Testis (tissue), 3 donors: ENCODE data around the gene CDC25B. TPM values are rescaled to one million over a fixed set of nuclear protein-coding genes. Genes with fewer than 3 reads are reported as not detected.

Experiments
- DNase-seq: peaks from one replicate; pipeline ENCODE4 v3.0.0-alpha.2; 2019
- H3K27ac ChIP-seq, 2 donors: fragments of 200-600 bp; sonication (generic); one replicate each; pipeline ENCODE4 v1.5.1; 2019
- H3K27me3 ChIP-seq: fragments of 200-600 bp; sonication (generic); one replicate; pipeline ENCODE4 v1.5.1; 2019
- H3K36me3 ChIP-seq: fragments of 200-600 bp; sonication (generic); one replicate; pipeline ENCODE4 v1.5.1; 2017; ENCODE audit warnings: low read depth; ENCODE audit errors: missing control alignments
- H3K4me1 ChIP-seq: fragments of 200-600 bp; sonication (generic); one replicate; pipeline ENCODE4 v1.5.1; 2019
- H3K4me3 ChIP-seq, 2 donors: fragments of 200-600 bp; sonication (generic); one replicate each; pipeline ENCODE4 v1.5.1; 2017 to 2019
- H3K9me3 ChIP-seq: fragments of 200-600 bp; sonication (generic); one replicate; pipeline ENCODE4 v1.5.1; 2017
- CTCF ChIP-seq, 3 experiments: fragments of 450-650 bp in 2 of 3; fragments of 200-600 bp in 1 of 3; sonication (generic) in 1 of 3; IDR thresholded peaks; one replicate each; pipeline ENCODE4 v1.5.1; 2016 to 2019; ENCODE audit warnings: antibody characterized with exemption in 3 of 3, mild to moderate bottlenecking in 2 of 3, moderate library complexity in 1 of 3
- POLR2A ChIP-seq: fragments of 450-650 bp; IDR thresholded peaks from one replicate; pipeline ENCODE4 v1.6.1; 2017; ENCODE audit warnings: antibody characterized with exemption, mild to moderate bottlenecking, moderate library complexity
- WGBS, 2 donors: methylation state at CpG; one replicate each; pipeline ENCODE4 v1.1.5; 2018; 5-methylcytosine and 5-hydroxymethylcytosine counted together
- intact Hi-C: fragments of 100-400 bp; cut with DNase I; formaldehyde crosslinking; loops from one replicate; pipeline ENCODE4 v1.15.1; 2023; ENCODE audit warnings: low total_unique reads
- polyA plus RNA-seq: library from polyadenylated mRNA; stranded (reverse); fragments of 350-450 nt; fragmentation: Illumina TruSeq; extraction: RNeasy Lipid Tissue Mini Kit (QIAGEN cat#74804); gene quantifications from one replicate; pipeline ENCODE4 v1.2.3, GENCODE V29; 2014; ENCODE audit warnings: low read depth, low replicate concordance; ENCODE audit not compliant: insufficient read depth
- total RNA-seq, 2 donors: library from RNA; depleted of rRNA; stranded (reverse); fragments of >200 nt; gene quantifications; one replicate each; pipeline ENCODE4 v1.2.3, GENCODE V29; 2016

CDC25B gene
- total and polyA plus RNA-seq, 3 donors from 2014 or later, result 14.4 to 45.6 (median 25.4) TPM

DNA sequence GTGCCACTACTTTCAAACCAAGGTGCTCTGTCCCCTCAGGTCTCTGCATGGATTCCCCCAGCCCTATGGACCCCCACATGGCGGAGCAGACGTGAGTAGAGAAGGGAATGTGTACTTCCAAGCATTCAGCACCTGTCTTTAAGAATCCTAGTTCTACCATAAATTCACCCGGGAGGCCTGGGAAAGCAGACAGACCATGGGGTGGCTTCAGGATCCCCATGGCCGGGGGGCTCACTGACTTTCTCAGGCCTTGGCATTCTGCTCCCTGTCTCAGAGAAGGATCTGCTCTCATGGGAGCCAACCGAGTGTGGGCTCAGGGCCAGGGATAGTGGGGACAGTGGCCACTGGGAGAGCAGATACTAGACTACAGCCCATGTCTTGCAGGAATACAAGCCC is 2.3 kb downstream of the CDC25B start:
- intact Hi-C loops, result no loop called here
- H3K4me3 ChIP-seq, result no peak overlapping the region
- no peaks in the 10 kb centered on the region for H3K9me3 ChIP-seq
- H3K4me1 ChIP-seq, result peaks cover 3% of the 10 kb centered on the region
- DNase-seq, result no peak
- no peaks in the 10 kb centered on the region for H3K36me3 ChIP-seq
- WGBS, 2 donors, result 76 to 91% methylated on average over 4 to 5 of the region's 5 CpGs
- no peak overlapping the region for H3K27ac ChIP-seq
- no peaks in the 10 kb centered on the region for H3K27me3 ChIP-seq
- no peak for TF ChIP-seq CTCF (IDR thresholded peaks at IDR 0.05)
- no peak for TF ChIP-seq POLR2A

GRCh38 chr20:3798908-3799248 is 2.8 kb downstream of the CDC25B start:
- Histone ChIP-seq H3K4me3 (no peak overlapping the region), H3K4me1 (peaks cover 3% of the 10 kb centered on the region), H3K27ac (no peak overlapping the region), H3K9me3 (no peaks in the 10 kb centered on the region), H3K27me3 (no peaks in the 10 kb centered on the region), H3K36me3 (no peaks in the 10 kb centered on the region)
- 96 to 100% methylated on average over 2 to 3 of the region's 3 CpGs for WGBS, 2 donors
- intact Hi-C loops, result no loop called here
- no peak for DNase-seq
- TF ChIP-seq CTCF (IDR thresholded peaks at IDR 0.05) (no peak), POLR2A (no peak)

GRCh38 chr20:3800256-3800877 is 4.3 kb downstream of the CDC25B start:
- Histone ChIP-seq H3K9me3 (no peaks in the 10 kb centered on the region), H3K27ac (no peak overlapping the region), H3K4me3 (no peak overlapping the region), H3K27me3 (no peaks in the 10 kb centered on the region), H3K36me3 (no peaks in the 10 kb centered on the region), H3K4me1 (peaks cover 3% of the 10 kb centered on the region)
- TF ChIP-seq POLR2A (no peak), CTCF (IDR thresholded peaks at IDR 0.05) (no peak)
- 92 to 95% methylated on average over 12 to 18 of the region's 18 CpGs for WGBS, 2 donors
- intact Hi-C loops, result no loop called here
- DNase-seq, result no peak

DNA sequence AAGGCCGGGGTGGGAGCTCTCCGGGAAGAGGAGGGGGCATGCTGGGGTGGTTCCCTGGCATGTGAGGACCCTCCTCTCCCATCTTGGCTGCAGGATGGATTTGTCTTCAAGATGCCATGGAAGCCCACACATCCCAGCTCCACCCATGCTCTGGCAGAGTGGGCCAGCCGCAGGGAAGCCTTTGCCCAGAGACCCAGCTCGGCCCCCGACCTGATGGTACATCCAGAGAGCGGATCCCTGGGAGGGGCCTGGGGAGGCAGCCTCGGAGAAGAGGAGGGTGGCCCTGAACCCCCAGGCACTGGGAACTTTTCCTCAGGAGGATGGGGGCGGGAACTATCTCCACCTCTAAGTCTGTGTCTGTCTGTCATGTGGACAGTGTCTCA is 4.8 kb downstream of the CDC25B start:
- H3K4me3 ChIP-seq, result no peak overlapping the region
- H3K4me1 ChIP-seq, result peaks cover 3% of the 10 kb centered on the region
- no peak for DNase-seq
- intact Hi-C loops, result no loop called here
- no peak overlapping the region for H3K27ac ChIP-seq
- H3K27me3 ChIP-seq, result no peaks in the 10 kb centered on the region
- H3K36me3 ChIP-seq, result no peaks in the 10 kb centered on the region
- H3K9me3 ChIP-seq, result no peaks in the 10 kb centered on the region
- WGBS, 2 donors, result 83 to 98% methylated on average over 2 to 8 of the region's 8 CpGs
- TF ChIP-seq POLR2A (no peak), CTCF (IDR thresholded peaks at IDR 0.05) (no peak)

DNA sequence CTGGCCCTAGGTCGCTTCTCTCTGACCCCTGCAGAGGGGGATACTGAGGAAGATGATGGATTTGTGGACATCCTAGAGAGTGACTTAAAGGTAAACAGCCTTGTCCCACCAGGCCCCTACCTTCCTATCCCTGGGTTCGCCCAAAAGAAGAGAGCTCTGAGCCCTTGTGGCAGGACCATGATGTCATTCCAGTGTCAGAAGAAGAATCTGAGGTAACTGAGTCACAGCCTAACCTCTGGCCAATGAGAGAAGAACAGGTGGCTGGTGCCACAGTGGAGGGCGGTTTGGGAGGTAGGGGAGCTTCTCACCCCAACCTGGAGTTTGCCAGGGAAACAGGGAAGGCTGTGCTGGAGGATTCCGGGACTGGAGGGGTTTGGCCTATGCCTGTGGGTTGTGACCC is 5.2 kb downstream of the CDC25B start:
- no peaks in the 10 kb centered on the region for H3K9me3 ChIP-seq
- no peak for TF ChIP-seq CTCF (IDR thresholded peaks at IDR 0.05)
- no peak for TF ChIP-seq POLR2A
- no peak overlapping the region for H3K27ac ChIP-seq
- no peak overlapping the region for H3K4me3 ChIP-seq
- H3K27me3 ChIP-seq, result no peaks in the 10 kb centered on the region
- H3K36me3 ChIP-seq, result no peaks in the 10 kb centered on the region
- WGBS, 2 donors, result 87 to 94% methylated on average over 4 of the region's 4 CpGs
- no peak for DNase-seq
- peaks cover 6% of the 10 kb centered on the region for H3K4me1 ChIP-seq
- intact Hi-C loops, result no loop called here
